ENCODE results near the gene PRICKLE1. TPM values are rescaled to one million over a fixed set of nuclear protein-coding genes. Genes with fewer than 3 reads are reported as not detected.

Gene PRICKLE1
- total RNA-seq, 1 donor from 2014 or later = 14.4 TPM

- no peak for ATAC-seq (ENCODE audit: poor library complexity)
- intact Hi-C loops (cut with DNase I) = no loop called here
- no peak for DNase-seq
These were observed 77.9 kb downstream of the PRICKLE1 start for GRCh38 chr12:42511656-42512055.

DNA sequence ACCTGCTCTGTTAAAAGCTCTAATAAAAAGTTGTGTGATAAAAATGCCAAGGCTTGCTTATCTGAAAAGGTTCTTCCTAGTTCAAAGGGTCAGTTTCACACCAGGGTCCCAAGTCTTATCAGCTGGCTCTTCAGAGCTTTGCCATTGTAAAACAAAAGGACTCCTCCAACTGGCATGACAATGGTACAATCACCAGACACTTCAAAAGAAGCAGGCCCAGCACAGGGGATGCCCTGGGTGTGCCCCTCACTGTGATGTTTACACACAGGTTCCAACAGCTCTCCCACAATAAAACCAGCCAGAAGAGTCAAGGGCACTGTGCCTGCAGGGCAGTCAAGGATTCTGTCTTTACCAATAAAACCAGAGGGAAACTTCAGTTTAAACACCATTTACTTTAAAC, 78.7 kb downstream of the PRICKLE1 start:
- ATAC-seq (ENCODE audit: poor library complexity) (no peak), DNase-seq (no peak)
- intact Hi-C loops (cut with DNase I) = no loop called here

- DNase-seq (no peak), ATAC-seq (ENCODE audit: poor library complexity) (no peak)
- intact Hi-C loops (cut with DNase I) = no loop called here
These were observed 80.6 kb downstream of the PRICKLE1 start for GRCh38 chr12:42508913-42509460.

DNA sequence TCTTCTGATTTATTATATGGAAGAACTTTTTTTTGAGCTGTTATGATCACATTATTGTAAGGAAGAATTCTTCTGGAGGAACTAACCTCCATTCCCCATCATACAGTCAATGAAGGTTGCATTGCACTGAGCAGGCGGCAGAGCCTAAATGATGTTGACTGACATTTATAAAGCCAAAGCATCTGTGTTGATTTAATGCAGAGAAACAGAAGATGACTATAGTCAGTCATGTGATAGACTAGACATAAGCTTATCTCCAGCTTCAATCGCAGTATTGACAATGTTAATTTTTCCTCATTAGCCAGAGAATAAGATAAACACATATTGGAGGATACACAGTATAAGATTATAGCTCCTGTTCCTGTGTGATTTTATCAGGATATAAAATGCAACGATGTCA, 82.0 kb downstream of the PRICKLE1 start:
- intact Hi-C loops (cut with DNase I) = no loop called here
- DNase-seq (no peak), ATAC-seq (ENCODE audit: poor library complexity) (no peak)

- DNase-seq (no peak), ATAC-seq (ENCODE audit: poor library complexity) (peak; percentile 49)
- intact Hi-C loops (cut with DNase I) = no loop called here
These were observed 82.5 kb downstream of the PRICKLE1 start for GRCh38 chr12:42507081-42507480.

DNA sequence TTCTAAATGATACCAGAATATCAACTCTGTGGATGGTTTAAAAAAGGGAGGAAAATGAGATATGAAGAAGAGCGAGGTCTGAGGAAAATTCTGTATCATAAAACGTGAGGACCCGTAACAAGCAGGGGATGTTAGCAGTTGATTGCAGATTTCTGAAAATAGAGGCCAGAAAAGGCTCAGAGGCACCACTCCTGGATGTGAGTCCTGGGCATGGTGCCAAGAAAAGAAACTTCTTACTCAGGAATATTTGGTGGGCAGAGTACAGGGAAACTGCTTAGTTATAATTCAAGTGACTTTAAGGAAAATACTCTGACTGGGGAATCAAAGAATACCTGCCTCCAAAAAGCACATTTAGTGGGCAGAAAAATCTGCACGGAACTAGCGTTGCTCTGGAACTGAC, 85.5 kb downstream of the PRICKLE1 start:
- no peak for DNase-seq
- intact Hi-C loops (cut with DNase I) = no loop called here
- ATAC-seq (ENCODE audit: poor library complexity) = no peak

- no peak for DNase-seq
- ATAC-seq (ENCODE audit: poor library complexity) = no peak
- intact Hi-C loops (cut with DNase I) = no loop called here
These were observed 86.9 kb downstream of the PRICKLE1 start for GRCh38 chr12:42502682-42503081.

- no peak for ATAC-seq (ENCODE audit: poor library complexity)
- intact Hi-C loops (cut with DNase I) = no loop called here
- no peak for DNase-seq
These were observed 90.8 kb downstream of the PRICKLE1 start for GRCh38 chr12:42498549-42499247.

GRCh38 chr12:42496886-42497285, 92.7 kb downstream of the PRICKLE1 start:
- DNase-seq (no peak), ATAC-seq (ENCODE audit: poor library complexity) (no peak)
- intact Hi-C loops (cut with DNase I) = no loop called here

DNA sequence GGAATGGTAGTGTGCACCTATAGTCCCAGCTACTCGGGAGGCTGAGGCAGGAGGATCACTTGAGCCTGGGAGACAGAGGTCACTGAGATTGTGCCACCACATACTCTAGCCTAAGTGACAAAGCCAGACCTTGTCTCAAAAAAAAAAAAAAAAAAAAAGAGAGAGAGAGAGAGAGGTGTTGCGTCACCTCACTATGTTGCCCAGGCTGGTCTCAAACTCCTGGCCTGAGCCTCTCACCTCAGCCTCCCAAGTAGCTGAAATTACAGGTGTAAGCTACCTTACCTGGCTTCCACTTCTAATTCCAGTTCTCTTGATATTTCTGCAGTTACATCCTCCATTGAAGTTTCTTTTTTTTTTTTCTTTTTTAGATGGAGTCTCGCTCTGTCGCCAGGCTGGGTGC, 94.3 kb downstream of the PRICKLE1 start:
- ATAC-seq (ENCODE audit: poor library complexity) = no peak
- DNase-seq = no peak
- intact Hi-C loops (cut with DNase I) = no loop called here

DNA sequence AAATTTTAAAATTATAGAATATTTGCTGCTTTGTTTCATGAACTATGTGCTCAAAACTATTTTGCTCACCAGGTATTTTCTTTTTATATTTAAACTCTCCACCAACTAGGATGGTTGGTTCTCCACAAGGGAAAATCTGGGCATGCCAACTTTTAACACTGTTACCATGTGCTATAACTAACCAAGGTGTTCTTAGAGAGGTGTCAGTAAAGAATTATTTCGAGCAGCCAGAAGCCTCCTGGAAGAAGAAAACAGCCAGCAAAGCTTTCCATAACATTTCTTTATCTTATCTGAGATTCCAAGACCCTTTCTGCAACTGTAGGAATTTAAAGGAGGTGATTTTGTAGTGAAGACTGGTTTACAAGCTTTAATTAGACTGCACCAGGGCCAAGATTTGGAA, 97.3 kb downstream of the PRICKLE1 start:
- ATAC-seq (ENCODE audit: poor library complexity) (peak; percentile 65), DNase-seq (no peak)
- intact Hi-C loops (cut with DNase I) = no loop called here

DNA sequence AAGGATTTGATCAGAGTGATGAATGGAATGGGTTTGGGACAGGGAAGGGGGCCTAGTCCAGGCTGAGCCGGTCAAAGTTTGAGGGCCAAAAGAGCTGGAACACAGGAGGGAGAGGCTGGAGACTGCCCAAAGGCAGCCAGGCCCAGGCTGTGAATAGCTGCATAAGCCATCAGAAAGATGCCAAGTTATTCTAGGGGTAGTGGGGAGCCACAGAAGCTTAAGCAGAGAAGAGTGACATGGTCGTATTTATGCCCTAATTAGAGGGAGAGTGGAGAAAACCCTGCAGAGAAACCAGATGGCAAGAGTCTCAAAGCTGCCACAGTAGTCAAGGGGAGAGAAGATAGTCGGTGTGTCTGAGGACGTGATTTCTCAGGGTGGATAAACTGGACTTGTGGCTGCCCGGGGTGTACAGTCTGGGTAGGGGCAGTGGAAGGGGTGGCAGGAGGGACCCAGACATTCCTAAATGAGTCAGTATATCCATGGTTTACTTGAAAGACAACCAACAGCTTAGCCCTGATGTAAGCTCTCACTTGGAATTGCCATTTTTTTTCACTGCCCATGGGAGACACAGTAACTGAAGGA, 99.2 kb downstream of the PRICKLE1 start:
- no peak for DNase-seq
- intact Hi-C loops (cut with DNase I) = no loop called here
- ATAC-seq (ENCODE audit: poor library complexity) = no peak

- intact Hi-C loops (cut with DNase I) = loop anchor here (10.0 kb wide), 1 partner anchor 848 kb away; no protein-coding TSS in a partner anchor
- no peak for DNase-seq
These were observed 103.1 kb downstream of the PRICKLE1 start for GRCh38 chr12:42486407-42486806.

DNA sequence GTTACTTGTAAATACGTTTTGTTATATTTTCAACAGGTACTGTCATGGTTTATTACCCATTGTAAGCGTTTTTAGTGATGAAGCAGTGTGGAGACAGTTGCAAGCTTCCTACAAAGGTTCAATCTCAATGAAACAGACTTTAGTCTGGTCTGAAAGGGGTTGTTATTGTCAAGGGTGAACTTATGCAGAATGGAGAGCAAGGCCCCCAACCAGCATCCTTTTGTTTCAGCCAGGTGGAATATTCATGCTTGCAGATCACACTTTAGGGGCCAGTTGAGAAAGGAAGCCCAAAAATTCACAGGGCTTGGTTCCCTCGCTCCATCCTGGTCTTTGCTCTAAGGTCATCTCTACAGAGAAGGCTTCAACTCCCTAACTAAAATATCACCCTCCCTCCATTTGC, 103.7 kb downstream of the PRICKLE1 start:
- intact Hi-C loops (cut with DNase I) = loop anchor here (10.0 kb wide), 1 partner anchor 849 kb away; no protein-coding TSS in a partner anchor
- DNase-seq (no peak), ATAC-seq (ENCODE audit: poor library complexity) (no peak)

More at GRCh38 chr12:42486407-42486806, 103.1 kb downstream of the PRICKLE1 start:
- no peak for ATAC-seq (ENCODE audit: poor library complexity)

DNA sequence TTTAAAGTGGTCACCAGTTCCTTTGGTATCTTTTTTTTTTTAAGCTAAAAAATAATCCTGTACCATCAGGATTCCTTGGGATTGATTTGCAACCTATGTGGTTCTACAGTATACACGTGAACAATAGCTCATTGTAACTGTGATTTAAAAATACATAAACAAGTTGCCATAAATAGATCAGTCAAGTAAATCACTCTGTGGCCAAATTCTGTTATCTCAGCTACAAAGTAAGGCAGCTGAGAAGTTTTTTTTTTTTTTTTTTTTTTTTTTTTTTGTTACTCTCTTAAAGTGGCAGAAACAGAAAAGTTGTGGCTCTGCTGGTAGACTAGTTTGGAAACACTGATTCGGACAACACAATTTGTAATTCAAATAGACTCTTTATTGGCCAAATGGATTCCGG, 104.5 kb downstream of the PRICKLE1 start:
- intact Hi-C loops (cut with DNase I) = loop anchor here (5.0 to 10.0 kb wide), 3 partner anchors 82 to 850 kb away; no protein-coding TSS in a partner anchor
- peak; percentile 36 for ATAC-seq (ENCODE audit: poor library complexity)
- DNase-seq = no peak

DNA sequence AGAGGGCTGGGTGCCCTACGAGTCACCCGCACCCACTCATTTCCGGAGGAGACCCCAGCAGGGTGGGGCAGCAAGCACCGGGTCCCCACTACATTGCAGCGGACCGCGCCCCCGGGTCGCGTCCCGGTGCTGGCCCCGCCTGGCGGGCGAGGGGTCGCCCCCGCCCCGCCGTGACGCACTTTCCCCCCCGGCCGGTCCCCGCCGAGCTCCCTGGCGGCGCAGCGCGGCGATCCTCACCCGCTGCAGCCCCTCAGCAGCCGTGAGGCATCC, 106.1 kb downstream of the PRICKLE1 start:
- ATAC-seq (ENCODE audit: poor library complexity) = peak; percentile 50
- intact Hi-C loops (cut with DNase I) = loop anchor here (5.0 to 10.0 kb wide), 3 partner anchors 84 to 851 kb away; no protein-coding TSS in a partner anchor
- DNase-seq = no peak

- peak; percentile 92 for ATAC-seq (ENCODE audit: poor library complexity)
- intact Hi-C loops (cut with DNase I) = loop anchor here (5.0 to 10.0 kb wide), 3 partner anchors 84 to 852 kb away; no protein-coding TSS in a partner anchor
- DNase-seq = peak; percentile 85
These were observed 106.6 kb downstream of the PRICKLE1 start for GRCh38 chr12:42482748-42483520.

GRCh38 chr12:42482041-42482747, 107.4 kb downstream of the PRICKLE1 start:
- peak; percentile 83 for DNase-seq

DNA sequence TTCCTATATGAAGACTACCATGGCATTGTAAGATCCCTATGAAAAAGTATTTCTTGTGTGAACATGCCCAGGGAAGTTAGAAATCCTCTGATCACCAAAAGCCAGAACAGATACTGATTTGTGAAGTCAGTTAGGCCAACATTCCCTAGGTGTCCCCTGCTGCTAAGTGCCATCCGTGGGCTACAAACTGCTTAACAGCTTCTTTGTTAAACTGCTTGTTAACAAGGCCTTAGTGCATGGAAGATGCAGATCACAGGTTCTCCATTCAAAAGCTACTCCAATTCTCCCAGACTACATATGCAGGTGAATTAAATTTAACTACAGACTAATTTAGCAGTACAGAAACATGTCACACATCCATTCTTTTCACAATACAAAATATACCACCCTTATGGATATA, 108.2 kb downstream of the PRICKLE1 start:
- DNase-seq = no peak
- intact Hi-C loops (cut with DNase I) = loop anchor here (5.0 to 10.0 kb wide), 3 partner anchors 86 to 853 kb away; no protein-coding TSS in a partner anchor
- no peak for ATAC-seq (ENCODE audit: poor library complexity)

More at GRCh38 chr12:42482041-42482747, 107.4 kb downstream of the PRICKLE1 start:
- intact Hi-C loops (cut with DNase I) = loop anchor here (5.0 to 10.0 kb wide), 3 partner anchors 85 to 853 kb away; no protein-coding TSS in a partner anchor
- peak; percentile 3 for ATAC-seq (ENCODE audit: poor library complexity)

All from Right ventricle myocardium superior (tissue), 1 donor.